Measurements from ENCODE around the gene TMIE. TPM values are rescaled to one million over a fixed set of nuclear protein-coding genes. Genes with fewer than 3 reads are reported as not detected.

The TMIE gene
- total RNA-seq, 1 experiment from 2014 or later, result not detected

- DNase-seq (ENCODE audit: low read depth), result no peak
Observed at GRCh38 chr3:46668591-46668990, 32.6 kb upstream of the TMIE start.

- DNase-seq (ENCODE audit: low read depth), result no peak
Observed at GRCh38 chr3:46669191-46669999, 31.8 kb upstream of the TMIE start.

- DNase-seq (ENCODE audit: low read depth), result no peak
Observed at GRCh38 chr3:46670000-46670890, 30.9 kb upstream of the TMIE start.

- DNase-seq (ENCODE audit: low read depth), result no peak
Observed at GRCh38 chr3:46670891-46671427, 30.2 kb upstream of the TMIE start.

GRCh38 chr3:46671541-46672348, 29.4 kb upstream of the TMIE start:
- DNase-seq (ENCODE audit: low read depth), result no peak

GRCh38 chr3:46672349-46672695, 28.9 kb upstream of the TMIE start:
- DNase-seq (ENCODE audit: low read depth), result no peak

- DNase-seq (ENCODE audit: low read depth), result no peak
Observed at GRCh38 chr3:46673151-46674030, 27.8 kb upstream of the TMIE start.

- DNase-seq (ENCODE audit: low read depth), result no peak
Observed at GRCh38 chr3:46674031-46674845, 27.0 kb upstream of the TMIE start.

- DNase-seq (ENCODE audit: low read depth), result no peak
Observed at GRCh38 chr3:46675426-46675825, 25.8 kb upstream of the TMIE start.

GRCh38 chr3:46675843-46676567, 25.2 kb upstream of the TMIE start:
- no peak for DNase-seq (ENCODE audit: low read depth)

GRCh38 chr3:46676601-46677410, 24.4 kb upstream of the TMIE start:
- DNase-seq (ENCODE audit: low read depth), result no peak

GRCh38 chr3:46677411-46677726, 23.8 kb upstream of the TMIE start:
- no peak for DNase-seq (ENCODE audit: low read depth)

GRCh38 chr3:46678280-46678679, 22.9 kb upstream of the TMIE start:
- no peak for DNase-seq (ENCODE audit: low read depth)

GRCh38 chr3:46679681-46680080, 21.5 kb upstream of the TMIE start:
- DNase-seq (ENCODE audit: low read depth), result no peak

GRCh38 chr3:46680298-46680826, 20.8 kb upstream of the TMIE start:
- DNase-seq (ENCODE audit: low read depth), result no peak

- DNase-seq (ENCODE audit: low read depth), result no peak
Observed at GRCh38 chr3:46681387-46681786, 19.8 kb upstream of the TMIE start.

GRCh38 chr3:46681856-46682540, 19.2 kb upstream of the TMIE start:
- no peak for DNase-seq (ENCODE audit: low read depth)
